HepG2 (cell line): ENCODE measurements around the gene HEPACAM2. TPM values are rescaled to one million over a fixed set of nuclear protein-coding genes. Genes with fewer than 3 reads are reported as not detected.
A peak's percentile ranks its signal among the peaks of the same experiment; 100 is the strongest.

Experiments
- ATF5 ChIP-seq: sonication (generic); formaldehyde crosslinking; IDR thresholded peaks from 2 replicates; pipeline ENCODE4 v1.4.0; 2020; ENCODE audit warnings: mild to moderate bottlenecking, low read depth, missing genetic modification reagents
- DZIP1 ChIP-seq: sonication (generic); formaldehyde crosslinking; IDR thresholded peaks from 2 replicates; pipeline ENCODE4 v1.5.0; 2020; ENCODE audit warnings: mild to moderate bottlenecking, missing genetic modification reagents
- ELF1 ChIP-seq: sonication (generic); formaldehyde crosslinking; IDR thresholded peaks from 2 replicates; pipeline ENCODE4 v1.4.0; 2020; ENCODE audit warnings: missing genetic modification reagents
- ERF ChIP-seq: IDR thresholded peaks from 2 replicates; pipeline ENCODE4 v1.6.1; 2018; ENCODE audit warnings: missing biosample characterization, missing genetic modification reagents
- FOXO1 ChIP-seq: sonication (generic); formaldehyde crosslinking; IDR thresholded peaks from 2 replicates; pipeline ENCODE4 v1.4.0; 2020; ENCODE audit warnings: missing genetic modification reagents
- FOXP1 ChIP-seq, 2 experiments: fragments of 450-650 bp in 1 of 2; IDR thresholded peaks; 2 replicates each; pipeline ENCODE4 v1.6.1; 2017 to 2018; ENCODE audit warnings: antibody characterized with exemption in 1 of 2
- GTF3A ChIP-seq: sonication (generic); formaldehyde crosslinking; conservative IDR thresholded peaks from 2 replicates; pipeline ENCODE4 v1.4.0; 2020; ENCODE audit warnings: mild to moderate bottlenecking, missing genetic modification reagents
- HMG20B ChIP-seq: conservative IDR thresholded peaks from 2 replicates; pipeline ENCODE4 v1.6.1; 2016; ENCODE audit warnings: missing genetic modification reagents, missing compliant biosample characterization
- MXD3 ChIP-seq: IDR thresholded peaks from 2 replicates; pipeline ENCODE4 v1.6.1; 2016; ENCODE audit warnings: mild to moderate bottlenecking, missing biosample characterization, missing genetic modification reagents
- NCOR1 ChIP-seq: fragments of 200-600 bp; sonication (generic); IDR thresholded peaks from 2 replicates; pipeline ENCODE4 v1.7.0; 2017; ENCODE audit warnings: antibody characterized with exemption, low read length, borderline replicate concordance
- NONO ChIP-seq, 2 experiments: fragments of 450-650 bp in 1 of 2; sonication (generic) in 1 of 2; formaldehyde crosslinking in 1 of 2; IDR thresholded peaks in 1 of 2; conservative IDR thresholded peaks in 1 of 2; 2 replicates each; pipeline versions ENCODE4 v1.6.1 to v1.8.0; 2017 to 2022; ENCODE audit warnings: mild to moderate bottlenecking in 1 of 2, missing genetic modification reagents in 1 of 2, moderate library complexity in 1 of 2
- NR2F6 ChIP-seq, 2 experiments: IDR thresholded peaks; 2 replicates each; pipeline ENCODE4 v1.6.1; 2016; ENCODE audit warnings: antibody characterized with exemption in 1 of 2, mild to moderate bottlenecking in 1 of 2
- PLRG1 ChIP-seq: fragments of 450-650 bp; conservative IDR thresholded peaks from 2 replicates; pipeline ENCODE4 v1.6.1; 2016
- RELA ChIP-seq: sonication (generic); formaldehyde crosslinking; IDR thresholded peaks from 2 replicates; pipeline ENCODE4 v1.4.0; 2020; ENCODE audit warnings: missing genetic modification reagents
- TBX2 ChIP-seq: sonication (generic); formaldehyde crosslinking; IDR thresholded peaks from 2 replicates; pipeline ENCODE4 v1.5.0; 2020; ENCODE audit warnings: missing genetic modification reagents, mild to moderate bottlenecking, borderline replicate concordance
- ZBTB14 ChIP-seq: sonication (generic); formaldehyde crosslinking; IDR thresholded peaks from 2 replicates; pipeline ENCODE4 v1.4.0; 2020; ENCODE audit warnings: missing genetic modification reagents
- ZBTB3 ChIP-seq: sonication (generic); formaldehyde crosslinking; IDR thresholded peaks from 2 replicates; pipeline ENCODE4 v1.4.0; 2020; ENCODE audit warnings: low read depth, mild to moderate bottlenecking, moderate library complexity, missing genetic modification reagents, borderline replicate concordance
- ZFX ChIP-seq: sonication (generic); formaldehyde crosslinking; IDR thresholded peaks from 2 replicates; pipeline ENCODE4 v1.4.0; 2020; ENCODE audit warnings: mild to moderate bottlenecking, low read depth, missing genetic modification reagents, moderate library complexity
- ZFYVE20 ChIP-seq: sonication (generic); formaldehyde crosslinking; IDR thresholded peaks from 2 replicates; pipeline ENCODE4 v1.8.0; 2023; ENCODE audit warnings: low read depth, mild to moderate bottlenecking, moderate library complexity, missing genetic modification reagents, borderline replicate concordance
- ZNF292 ChIP-seq: sonication (generic); formaldehyde crosslinking; IDR thresholded peaks from 2 replicates; pipeline ENCODE4 v1.8.1; 2022; ENCODE audit warnings: mild to moderate bottlenecking, low read depth, missing genetic modification reagents, borderline replicate concordance
- ZNF432 ChIP-seq: sonication (generic); formaldehyde crosslinking; IDR thresholded peaks from 2 replicates; pipeline ENCODE4 v1.5.0; 2020; ENCODE audit warnings: missing genetic modification reagents, mild to moderate bottlenecking, borderline replicate concordance
- ZNF496 ChIP-seq: sonication (generic); formaldehyde crosslinking; IDR thresholded peaks from 2 replicates; pipeline ENCODE4 v1.8.1; 2023; ENCODE audit warnings: mild to moderate bottlenecking, moderate library complexity, missing genetic modification reagents; ENCODE audit not compliant: insufficient replicate concordance
- polyA plus RNA-seq, 8 experiments: library from polyadenylated mRNA; depleted of rRNA in 3 of 8; stranded (reverse) in 7 of 8; unstranded in 1 of 8; fragments of >200 nt; fragmentation: Illumina TruSeq in 4 of 8; extraction: Trizol in 4 of 8; gene quantifications; 2 replicates each; pipeline versions ENCODE4 v1.2.1 to v1.2.3, GENCODE V29; 2011 to 2016; ENCODE audit warnings: low read depth in 4 of 8, missing spikeins in 1 of 8, mixed read lengths in 1 of 8; ENCODE audit not compliant: insufficient read depth in 1 of 8
- total RNA-seq, 5 experiments: library from RNA; depleted of rRNA; stranded (reverse); fragments of >200 nt; fragmentation: Illumina TruSeq; extraction: Trizol; gene quantifications; 2 replicates each; pipeline ENCODE4 v1.2.3, GENCODE V29; 2016; ENCODE audit warnings: low read depth in 1 of 5

Gene HEPACAM2
- total and polyA plus RNA-seq, 2 of the 13 experiments (the other 11 are each of a cell fraction or from before 2014, with no cell fraction given): not detected

GRCh38 chr7:93231799-93232672, 5.8 kb upstream of the HEPACAM2 start, which contains the start of gene VPS50 (continued):
- TF ChIP-seq MXD3: no peak
- no peak for TF ChIP-seq ZFYVE20 (CRISPR knock-in tag)
- TF ChIP-seq ZBTB3: no peak
- TF ChIP-seq FOXP1 (IDR thresholded peaks at IDR 0.05): no peak
- no peak for TF ChIP-seq FOXP1 (CRISPR knock-in tag; IDR thresholded peaks at IDR 0.05)
- peak; percentile 81 for TF ChIP-seq ELF1 (CRISPR knock-in tag)
- TF ChIP-seq DZIP1 (CRISPR knock-in tag): no peak
- 0 out of 2 replicates have a peak, but pooled peaks have one; percentile 30 for TF ChIP-seq ZNF292 (CRISPR knock-in tag)
- TF ChIP-seq ZBTB14 (CRISPR knock-in tag): no peak
- 0 out of 2 replicates have a peak, but pooled peaks have one; percentile 47 for TF ChIP-seq GTF3A
- TF ChIP-seq ZNF432: no peak
- TF ChIP-seq TBX2 (CRISPR knock-in tag): peak; percentile 71
- no peak for TF ChIP-seq NCOR1
- no peak for TF ChIP-seq HMG20B
- peak; percentile 60 for TF ChIP-seq ZFX (CRISPR knock-in tag)
- TF ChIP-seq PLRG1: no peak
- no peak for TF ChIP-seq NONO (IDR thresholded peaks at IDR 0.05)
- 0 out of 2 replicates have a peak, but pooled peaks have one; percentile 34 for TF ChIP-seq NONO (CRISPR knock-in tag; conservative IDR thresholded peaks at IDR 0.05)
- TF ChIP-seq RELA: no peak
- no peak for TF ChIP-seq NR2F6 (IDR thresholded peaks at IDR 0.05)
- TF ChIP-seq NR2F6 (CRISPR knock-in tag; IDR thresholded peaks at IDR 0.05): 0 out of 2 replicates have a peak, but pooled peaks have one; percentile 6
- TF ChIP-seq FOXO1 (CRISPR knock-in tag): peak; percentile 45; the same call in 1 of the 2 replicates
- no peak for TF ChIP-seq ATF5
- TF ChIP-seq ERF (CRISPR knock-in tag): 0 out of 2 replicates have a peak, but pooled peaks have one; percentile 25
- TF ChIP-seq ZNF496: no peak
